C4-2B (cell line): Measurements from ENCODE around the gene LDHB.

Source experiments
- ZFX ChIP-seq: fragments of 450-650 bp; IDR thresholded peaks from 2 replicates; pipeline ENCODE4 v1.6.1; 2017
- TF ChIP-seq, protein P1 (sequence below): fragments of 450-650 bp; conservative IDR thresholded peaks from 2 replicates; pipeline ENCODE4 v1.5.1; 2017; ENCODE audit warnings: mild to moderate bottlenecking

- TF ChIP-seq, protein P1, sequence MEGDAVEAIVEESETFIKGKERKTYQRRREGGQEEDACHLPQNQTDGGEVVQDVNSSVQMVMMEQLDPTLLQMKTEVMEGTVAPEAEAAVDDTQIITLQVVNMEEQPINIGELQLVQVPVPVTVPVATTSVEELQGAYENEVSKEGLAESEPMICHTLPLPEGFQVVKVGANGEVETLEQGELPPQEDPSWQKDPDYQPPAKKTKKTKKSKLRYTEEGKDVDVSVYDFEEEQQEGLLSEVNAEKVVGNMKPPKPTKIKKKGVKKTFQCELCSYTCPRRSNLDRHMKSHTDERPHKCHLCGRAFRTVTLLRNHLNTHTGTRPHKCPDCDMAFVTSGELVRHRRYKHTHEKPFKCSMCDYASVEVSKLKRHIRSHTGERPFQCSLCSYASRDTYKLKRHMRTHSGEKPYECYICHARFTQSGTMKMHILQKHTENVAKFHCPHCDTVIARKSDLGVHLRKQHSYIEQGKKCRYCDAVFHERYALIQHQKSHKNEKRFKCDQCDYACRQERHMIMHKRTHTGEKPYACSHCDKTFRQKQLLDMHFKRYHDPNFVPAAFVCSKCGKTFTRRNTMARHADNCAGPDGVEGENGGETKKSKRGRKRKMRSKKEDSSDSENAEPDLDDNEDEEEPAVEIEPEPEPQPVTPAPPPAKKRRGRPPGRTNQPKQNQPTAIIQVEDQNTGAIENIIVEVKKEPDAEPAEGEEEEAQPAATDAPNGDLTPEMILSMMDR = no peak
- TF ChIP-seq ZFX = no peak
Measured at GRCh38 chr12:21585485-21585884, 72.2 kb downstream of the LDHB start.
